Thymus (tissue), 11 donors: ENCODE data around the gene CPLX3. TPM values are rescaled to one million over a fixed set of nuclear protein-coding genes. Genes with fewer than 3 reads are reported as not detected.
A peak's percentile ranks its signal among the peaks of the same experiment; 100 is the strongest.

ENCODE experiments used
- DNase-seq, 9 donors: peaks; one replicate each; pipeline ENCODE4 v3.0.0-alpha.2; 2013; ENCODE audit warnings: low spot score in 9 of 9, low read depth in 6 of 9, missing footprints in 1 of 9
- H3K27ac ChIP-seq, 2 donors: one replicate each; pipeline ENCODE4 v1.5.1; 2013; ENCODE audit warnings: control low read depth in 1 of 2, low read depth in 1 of 2, low read length in 1 of 2, mild to moderate bottlenecking in 1 of 2, moderate library complexity in 1 of 2
- H3K27me3 ChIP-seq, 2 donors: one replicate each; pipeline ENCODE4 v1.5.1; 2013; ENCODE audit warnings: low read length in 1 of 2; ENCODE audit not compliant: control insufficient read depth in 2 of 2, insufficient read depth in 1 of 2
- H3K36me3 ChIP-seq, 2 donors: one replicate each; pipeline ENCODE4 v1.5.1; 2013; ENCODE audit warnings: low read length in 1 of 2, mild to moderate bottlenecking in 1 of 2, moderate library complexity in 1 of 2; ENCODE audit not compliant: control insufficient read depth in 2 of 2, insufficient read depth in 2 of 2
- H3K4me1 ChIP-seq, 2 donors: one replicate each; pipeline ENCODE4 v1.5.1; 2013; ENCODE audit warnings: low read length in 2 of 2; ENCODE audit not compliant: control insufficient read depth in 2 of 2, insufficient read depth in 2 of 2
- H3K4me3 ChIP-seq, 2 donors: one replicate each; pipeline ENCODE4 v1.5.1; 2013; ENCODE audit warnings: low read length in 2 of 2, control low read depth in 1 of 2, mild to moderate bottlenecking in 1 of 2
- H3K9me3 ChIP-seq, 2 donors: one replicate each; pipeline ENCODE4 v1.5.1; 2013; ENCODE audit warnings: low read length in 1 of 2, mild to moderate bottlenecking in 1 of 2; ENCODE audit not compliant: control insufficient read depth in 2 of 2, insufficient read depth in 1 of 2
- WGBS: extraction: QIAGEN DNeasy Blood & Tissue Kit; methylation state at CpG from one replicate; pipeline ENCODE4 v1.1.7; 2013; 5-methylcytosine and 5-hydroxymethylcytosine counted together
- polyA plus RNA-seq: library from polyadenylated mRNA; stranded (reverse); fragments of 200-250 nt; gene quantifications from one replicate; pipeline ENCODE4 v1.2.3, GENCODE V29; 2013
- total RNA-seq: library from RNA; stranded (reverse); fragments of 120-200 nt; gene quantifications from one replicate; pipeline ENCODE4 v1.2.4, GENCODE V29; 2013
- donor health status: healthy.

CPLX3 gene
- total and polyA plus RNA-seq, 2 donors = 0.05 to 1.1 TPM

- Histone ChIP-seq H3K4me3 (no peak overlapping the region), H3K4me1 (peaks cover 29 to 40% of the 10 kb centered on the region in 2 donors), H3K27ac (peak overlapping the region in 1 of 2 donors; percentile 7), H3K9me3 (peaks cover 2 to 5% of the 10 kb centered on the region in 2 donors), H3K36me3 (peaks cover 17% of the 10 kb centered on the region in 2 donors), H3K27me3 (no peaks in the 10 kb centered on the region)
- 26% methylated on average over 6 of the region's 6 CpGs for WGBS
- DNase-seq = peak in 1 of 9 donors; percentile 19
These were observed 41.6 kb downstream of the CPLX3 start for GRCh38 chr15:74868059-74868458.

- Histone ChIP-seq H3K27me3 (no peaks in the 10 kb centered on the region), H3K4me1 (peaks cover 29 to 46% of the 10 kb centered on the region in 2 donors), H3K9me3 (peaks cover 2 to 5% of the 10 kb centered on the region in 2 donors), H3K4me3 (no peak overlapping the region), H3K27ac (peak overlapping the region in 1 of 2 donors; percentile 46), H3K36me3 (peaks cover 16 to 17% of the 10 kb centered on the region in 2 donors)
- DNase-seq = no peak
These were observed 42.9 kb downstream of the CPLX3 start for GRCh38 chr15:74869372-74869725.

- WGBS = 17% methylated on average over 6 of the region's 6 CpGs
- peaks cover 2 to 5% of the 10 kb centered on the region in 2 donors for H3K9me3 ChIP-seq
- peak in 1 of 9 donors; percentile 47 for DNase-seq
- H3K36me3 ChIP-seq = peaks cover 13 to 17% of the 10 kb centered on the region in 2 donors
- no peaks in the 10 kb centered on the region for H3K27me3 ChIP-seq
- no peak overlapping the region for H3K4me3 ChIP-seq
- H3K27ac ChIP-seq = peak overlapping the region; percentile 46 to 48
- peaks cover 29 to 46% of the 10 kb centered on the region in 2 donors for H3K4me1 ChIP-seq
These were observed 43.4 kb downstream of the CPLX3 start for GRCh38 chr15:74869726-74870407.

- Histone ChIP-seq H3K4me1 (peaks cover 29 to 46% of the 10 kb centered on the region in 2 donors), H3K9me3 (peaks cover 2 to 5% of the 10 kb centered on the region in 2 donors), H3K4me3 (peak overlapping the region in 1 of 2 donors; percentile 7), H3K27me3 (no peaks in the 10 kb centered on the region), H3K27ac (peak overlapping the region in 1 of 2 donors; percentile 42), H3K36me3 (peaks cover 13 to 17% of the 10 kb centered on the region in 2 donors)
- DNase-seq = no peak
- WGBS = 19% methylated on average over 6 of the region's 6 CpGs
These were observed 44.2 kb downstream of the CPLX3 start for GRCh38 chr15:74870436-74871215.

- peaks cover 29 to 41% of the 10 kb centered on the region in 2 donors for H3K4me1 ChIP-seq
- peak overlapping the region; percentile 84 to 98 for H3K27ac ChIP-seq
- peaks cover 6 to 15% of the 10 kb centered on the region in 2 donors for H3K36me3 ChIP-seq
- 2% methylated on average over 11 of the region's 11 CpGs for WGBS
- H3K4me3 ChIP-seq = peak overlapping the region; percentile 74 to 97
- peaks cover 2 to 4% of the 10 kb centered on the region in 2 donors for H3K9me3 ChIP-seq
- DNase-seq = no peak
- H3K27me3 ChIP-seq = no peaks in the 10 kb centered on the region
These were observed 46.2 kb downstream of the CPLX3 start for GRCh38 chr15:74872702-74873035.

- Histone ChIP-seq H3K9me3 (peaks cover 0 to 2% of the 10 kb centered on the region in 2 donors), H3K4me3 (peak within 1 kb of the TSS; percentile 74 to 97), H3K27ac (peak within 1 kb of the TSS; percentile 84 to 98), H3K4me1 (peaks cover 26 to 37% of the 10 kb centered on the region in 2 donors), H3K36me3 (peaks cover under 1 to 10% of the 10 kb centered on the region in 2 donors), H3K27me3 (no peaks in the 10 kb centered on the region)
- peak; percentile 78 to 96 (median 88) for DNase-seq
- under 1% methylated on average over 49 of the region's 52 CpGs for WGBS
These were observed 46.8 kb downstream of the CPLX3 start, which contains the start of gene SCAMP2 for GRCh38 chr15:74873036-74873755. TSS of gene SCAMP2 (minus strand) at chr15:74873365. CDS start at chr15:74873255, 110 bp downstream.

GRCh38 chr15:74873756-74874424 is 47.5 kb downstream of the CPLX3 start:
- DNase-seq = no peak
- 54% methylated on average over 16 of the region's 16 CpGs for WGBS

GRCh38 chr15:74878273-74878672 is 51.8 kb downstream of the CPLX3 start:
- H3K27me3 ChIP-seq = no peaks in the 10 kb centered on the region
- DNase-seq = no peak
- peaks cover 0 to 7% of the 10 kb centered on the region in 2 donors for H3K4me1 ChIP-seq
- H3K36me3 ChIP-seq = no peaks in the 10 kb centered on the region
- H3K9me3 ChIP-seq = peaks cover 0 to 8% of the 10 kb centered on the region in 2 donors
- 83% methylated on average over 4 of the region's 4 CpGs for WGBS
- no peak overlapping the region for H3K27ac ChIP-seq
- no peak overlapping the region for H3K4me3 ChIP-seq

More at GRCh38 chr15:74873756-74874424, 47.5 kb downstream of the CPLX3 start:
- Histone ChIP-seq H3K27ac (peak overlapping the region; percentile 22 to 66), H3K36me3 (peaks cover 0 to 5% of the 10 kb centered on the region in 2 donors), H3K4me3 (peak overlapping the region; percentile 74 to 97), H3K27me3 (no peaks in the 10 kb centered on the region), H3K4me1 (peaks cover 22 to 34% of the 10 kb centered on the region in 2 donors), H3K9me3 (peaks cover 0 to 2% of the 10 kb centered on the region in 2 donors)
